ENCODE results near the gene PABPN1.

Gene PABPN1

DNA sequence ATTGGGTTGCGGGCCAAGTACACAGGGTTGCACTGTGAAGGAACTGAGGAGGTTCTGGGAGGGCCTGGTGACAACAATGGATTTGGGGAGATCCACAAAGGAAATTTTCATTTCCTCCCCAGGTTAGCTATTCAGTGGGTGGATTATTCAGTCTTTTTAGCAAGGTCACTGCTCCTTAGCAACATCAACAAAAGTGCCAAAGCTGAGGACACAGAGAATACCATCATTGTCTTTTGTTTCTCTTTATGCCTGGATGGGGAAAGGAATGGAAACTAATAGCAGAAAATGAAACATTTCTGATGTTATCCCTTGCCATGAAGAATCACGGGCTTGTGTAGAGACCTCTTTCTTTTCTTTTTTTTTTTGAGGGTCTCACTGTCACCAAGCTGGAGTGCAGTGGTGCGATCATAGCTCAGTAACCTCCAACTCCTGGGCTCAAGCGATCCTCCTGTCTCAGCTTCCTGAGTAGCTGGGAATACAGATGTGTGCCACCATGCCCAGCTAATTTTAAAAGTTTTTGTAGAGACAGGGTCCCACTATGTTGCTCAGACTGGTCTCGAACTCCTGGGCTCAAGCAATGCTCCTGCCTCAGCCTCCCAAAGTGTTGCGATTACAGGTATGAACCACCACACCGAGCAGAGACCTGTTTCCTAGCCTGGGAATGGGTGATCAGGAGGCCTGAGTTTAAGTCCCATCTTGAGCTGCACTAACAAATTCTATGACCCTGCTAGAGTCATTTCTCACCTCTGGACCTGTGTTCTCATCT is 25.1 kb upstream of the PABPN1 start:
- ATAC-seq: no peak
- TF ChIP-seq TOX (CRISPR knock-in tag; IDR thresholded peaks at IDR 0.05; ENCODE audit: borderline replicate concordance) (no peak), RARB (CRISPR knock-in tag; IDR thresholded peaks at IDR 0.05) (no peak), ZC3H10 (CRISPR knock-in tag; IDR thresholded peaks at IDR 0.05) (no peak)

DNA sequence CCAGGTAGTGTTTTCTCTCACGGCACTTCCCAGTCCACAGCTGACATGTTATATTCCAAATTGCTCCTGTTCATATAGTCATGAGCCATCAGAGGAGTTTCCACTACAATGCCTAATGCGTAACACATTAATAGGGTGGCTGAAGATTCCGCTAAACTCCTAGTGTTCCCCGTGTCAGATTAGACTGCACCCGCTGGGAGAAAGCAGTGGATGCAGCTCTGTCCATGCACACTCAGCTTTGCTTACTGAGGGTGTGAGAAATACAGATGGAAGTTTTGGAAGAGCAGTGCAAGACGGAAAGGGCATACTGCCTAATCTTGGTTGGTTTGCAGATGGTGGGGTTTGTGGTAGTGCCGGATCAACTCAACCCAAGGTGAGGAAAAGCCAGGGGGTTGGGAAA is 24.2 kb upstream of the PABPN1 start:
- no peak for ATAC-seq
- TF ChIP-seq, protein P1, sequence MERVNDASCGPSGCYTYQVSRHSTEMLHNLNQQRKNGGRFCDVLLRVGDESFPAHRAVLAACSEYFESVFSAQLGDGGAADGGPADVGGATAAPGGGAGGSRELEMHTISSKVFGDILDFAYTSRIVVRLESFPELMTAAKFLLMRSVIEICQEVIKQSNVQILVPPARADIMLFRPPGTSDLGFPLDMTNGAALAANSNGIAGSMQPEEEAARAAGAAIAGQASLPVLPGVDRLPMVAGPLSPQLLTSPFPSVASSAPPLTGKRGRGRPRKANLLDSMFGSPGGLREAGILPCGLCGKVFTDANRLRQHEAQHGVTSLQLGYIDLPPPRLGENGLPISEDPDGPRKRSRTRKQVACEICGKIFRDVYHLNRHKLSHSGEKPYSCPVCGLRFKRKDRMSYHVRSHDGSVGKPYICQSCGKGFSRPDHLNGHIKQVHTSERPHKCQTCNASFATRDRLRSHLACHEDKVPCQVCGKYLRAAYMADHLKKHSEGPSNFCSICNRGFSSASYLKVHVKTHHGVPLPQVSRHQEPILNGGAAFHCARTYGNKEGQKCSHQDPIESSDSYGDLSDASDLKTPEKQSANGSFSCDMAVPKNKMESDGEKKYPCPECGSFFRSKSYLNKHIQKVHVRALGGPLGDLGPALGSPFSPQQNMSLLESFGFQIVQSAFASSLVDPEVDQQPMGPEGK (CRISPR knock-in tag; IDR thresholded peaks at IDR 0.05; ENCODE audit: borderline replicate concordance): no peak
- TF ChIP-seq BACH2 (CRISPR knock-in tag; IDR thresholded peaks at IDR 0.05; ENCODE audit: borderline replicate concordance) (no peak), ESRRG (CRISPR knock-in tag; IDR thresholded peaks at IDR 0.05) (no peak)

DNA sequence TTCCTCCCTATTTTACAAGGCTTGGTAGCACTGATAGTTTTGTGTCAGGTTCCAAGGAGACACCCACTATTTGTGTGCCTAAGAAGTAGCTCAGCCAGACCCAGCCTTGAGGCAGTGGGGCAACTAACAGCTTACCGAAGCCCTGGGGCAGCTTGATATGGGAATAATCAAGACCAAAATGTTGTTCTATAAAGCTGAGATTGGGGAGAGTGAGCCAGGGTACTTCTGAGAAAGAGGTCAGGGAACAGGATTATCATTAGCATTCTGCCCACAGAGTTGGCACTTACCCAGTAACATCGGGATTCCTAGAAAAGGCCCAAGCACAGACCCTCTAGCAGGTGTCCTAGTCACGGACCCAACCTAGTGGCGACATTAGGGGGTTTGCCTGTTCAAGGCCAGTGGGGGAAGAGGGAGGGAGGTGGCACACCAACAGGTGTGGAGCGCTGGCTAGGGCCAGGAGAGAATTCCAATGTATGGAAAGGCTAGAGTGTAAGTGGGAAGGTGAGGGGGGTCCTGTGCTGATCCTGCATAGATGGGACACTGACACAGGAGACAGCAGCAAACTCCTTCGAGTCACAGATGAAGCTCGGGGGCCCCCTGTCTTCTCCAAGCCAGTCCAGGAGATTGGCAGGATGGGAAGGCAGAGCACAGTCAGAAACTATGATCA is 23.5 kb upstream of the PABPN1 start:
- TF ChIP-seq, protein P1 (CRISPR knock-in tag; IDR thresholded peaks at IDR 0.05; ENCODE audit: borderline replicate concordance): no peak
- TF ChIP-seq ARNTL (CRISPR knock-in tag; IDR thresholded peaks at IDR 0.05; ENCODE audit: borderline replicate concordance, low read depth) (no peak), ZFP30 (CRISPR knock-in tag; IDR thresholded peaks at IDR 0.05) (no peak), TCF4 (CRISPR knock-in tag; IDR thresholded peaks at IDR 0.05; ENCODE audit: borderline replicate concordance) (no peak), ZC3H10 (CRISPR knock-in tag; IDR thresholded peaks at IDR 0.05) (no peak)
- TF ChIP-seq, protein P2, sequence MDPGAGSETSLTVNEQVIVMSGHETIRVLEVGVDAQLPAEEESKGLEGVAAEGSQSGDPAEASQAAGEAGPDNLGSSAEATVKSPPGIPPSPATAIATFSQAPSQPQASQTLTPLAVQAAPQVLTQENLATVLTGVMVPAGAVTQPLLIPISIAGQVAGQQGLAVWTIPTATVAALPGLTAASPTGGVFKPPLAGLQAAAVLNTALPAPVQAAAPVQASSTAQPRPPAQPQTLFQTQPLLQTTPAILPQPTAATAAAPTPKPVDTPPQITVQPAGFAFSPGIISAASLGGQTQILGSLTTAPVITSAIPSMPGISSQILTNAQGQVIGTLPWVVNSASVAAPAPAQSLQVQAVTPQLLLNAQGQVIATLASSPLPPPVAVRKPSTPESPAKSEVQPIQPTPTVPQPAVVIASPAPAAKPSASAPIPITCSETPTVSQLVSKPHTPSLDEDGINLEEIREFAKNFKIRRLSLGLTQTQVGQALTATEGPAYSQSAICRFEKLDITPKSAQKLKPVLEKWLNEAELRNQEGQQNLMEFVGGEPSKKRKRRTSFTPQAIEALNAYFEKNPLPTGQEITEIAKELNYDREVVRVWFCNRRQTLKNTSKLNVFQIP (CRISPR knock-in tag; IDR thresholded peaks at IDR 0.05; ENCODE audit: borderline replicate concordance, low read depth): no peak
- no peak for ATAC-seq

DNA sequence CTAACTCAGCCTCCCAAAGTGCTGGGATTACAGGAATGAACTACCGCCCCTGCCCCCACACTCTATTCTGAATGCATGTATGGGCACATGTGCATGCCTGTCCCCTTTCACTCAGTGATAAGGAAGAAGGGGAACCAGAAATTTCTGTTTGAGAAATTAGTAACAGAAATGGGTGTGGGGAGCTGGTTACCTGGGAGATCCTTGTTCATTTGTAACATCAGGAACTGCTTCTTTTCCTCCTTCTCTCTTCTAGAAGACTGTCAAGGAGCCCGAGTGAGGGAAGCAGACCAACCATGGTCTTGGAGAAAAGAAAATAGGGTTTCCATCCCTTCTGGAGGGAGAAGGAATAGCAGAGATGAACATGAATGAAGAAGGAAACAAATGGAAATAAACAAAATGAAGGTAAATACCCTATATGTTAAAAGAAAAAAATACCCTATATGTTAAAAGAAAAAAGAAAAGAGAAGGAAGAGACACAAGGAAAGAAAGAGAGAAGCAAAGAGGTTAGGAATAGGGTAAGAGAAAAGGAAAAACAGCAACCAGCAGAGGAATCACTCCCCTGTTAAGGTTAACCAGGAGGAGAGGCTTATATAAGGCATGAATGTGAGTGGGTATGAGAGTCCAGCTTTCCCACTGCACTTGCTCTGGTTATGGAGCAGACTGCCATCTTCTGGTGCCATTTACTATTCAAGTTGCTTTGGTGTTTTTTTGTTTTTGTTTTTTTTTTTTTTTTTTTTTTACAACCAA is 21.9 kb upstream of the PABPN1 start:
- ATAC-seq: no peak
- TF ChIP-seq RARB (CRISPR knock-in tag; IDR thresholded peaks at IDR 0.05) (no peak), ISL1 (CRISPR knock-in tag; IDR thresholded peaks at IDR 0.05) (no peak)

DNA sequence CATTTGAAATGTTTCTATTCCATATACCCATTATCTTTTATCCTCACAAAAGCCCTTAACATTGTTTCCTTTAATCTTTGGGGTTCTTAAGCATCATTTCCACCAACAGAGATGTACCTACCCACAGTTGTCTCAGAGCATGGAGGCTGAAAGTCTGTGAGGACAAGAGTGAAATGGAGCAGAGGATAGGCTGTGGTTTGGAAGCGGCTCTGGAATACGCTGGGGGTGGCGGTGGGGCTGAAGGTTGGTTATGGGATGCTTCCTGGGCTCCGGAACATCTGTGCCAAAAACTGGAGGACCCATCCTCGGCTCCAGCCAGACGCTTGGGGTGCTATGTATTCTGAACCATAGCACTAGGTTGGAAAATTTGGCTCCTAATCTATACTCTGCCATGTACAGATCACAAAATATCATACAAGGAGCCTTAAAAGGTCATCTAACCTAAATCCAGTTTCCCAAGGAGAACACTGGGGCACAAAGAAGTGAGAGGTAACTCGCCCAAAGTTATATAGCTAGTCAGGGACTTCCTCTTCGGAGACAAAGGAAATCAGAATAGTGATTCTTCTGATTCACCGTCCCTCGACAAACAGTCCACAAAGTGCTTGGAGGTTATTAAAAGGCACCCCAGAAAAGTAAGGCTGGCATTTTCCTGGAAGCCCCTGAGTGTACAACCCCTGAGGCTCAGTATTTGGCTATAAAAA is 21.1 kb upstream of the PABPN1 start:
- ATAC-seq: no peak
- TF ChIP-seq ZC3H10 (CRISPR knock-in tag; IDR thresholded peaks at IDR 0.05) (no peak), TOX (CRISPR knock-in tag; IDR thresholded peaks at IDR 0.05; ENCODE audit: borderline replicate concordance) (no peak), OSR1 (CRISPR knock-in tag; IDR thresholded peaks at IDR 0.05) (no peak), ARNTL (CRISPR knock-in tag; IDR thresholded peaks at IDR 0.05; ENCODE audit: borderline replicate concordance, low read depth) (no peak), ZFP3 (CRISPR knock-in tag; IDR thresholded peaks at IDR 0.05) (no peak), ISL1 (CRISPR knock-in tag; IDR thresholded peaks at IDR 0.05) (no peak), BACH2 (CRISPR knock-in tag; IDR thresholded peaks at IDR 0.05; ENCODE audit: borderline replicate concordance) (no peak), GLIS3 (CRISPR knock-in tag; IDR thresholded peaks at IDR 0.05) (no peak), ZNF565 (CRISPR knock-in tag; conservative IDR thresholded peaks at IDR 0.05; ENCODE audit: low read depth) (no peak), CSDC2 (CRISPR knock-in tag; IDR thresholded peaks at IDR 0.05) (no peak), ZNF8 (CRISPR knock-in tag; IDR thresholded peaks at IDR 0.05) (no peak), ZNF70 (CRISPR knock-in tag; IDR thresholded peaks at IDR 0.05) (no peak), PPARA (CRISPR knock-in tag; IDR thresholded peaks at IDR 0.05; ENCODE audit: borderline replicate concordance) (no peak), TCF4 (CRISPR knock-in tag; IDR thresholded peaks at IDR 0.05; ENCODE audit: borderline replicate concordance) (no peak), ZFP30 (CRISPR knock-in tag; IDR thresholded peaks at IDR 0.05) (no peak)
- TF ChIP-seq, protein P3, sequence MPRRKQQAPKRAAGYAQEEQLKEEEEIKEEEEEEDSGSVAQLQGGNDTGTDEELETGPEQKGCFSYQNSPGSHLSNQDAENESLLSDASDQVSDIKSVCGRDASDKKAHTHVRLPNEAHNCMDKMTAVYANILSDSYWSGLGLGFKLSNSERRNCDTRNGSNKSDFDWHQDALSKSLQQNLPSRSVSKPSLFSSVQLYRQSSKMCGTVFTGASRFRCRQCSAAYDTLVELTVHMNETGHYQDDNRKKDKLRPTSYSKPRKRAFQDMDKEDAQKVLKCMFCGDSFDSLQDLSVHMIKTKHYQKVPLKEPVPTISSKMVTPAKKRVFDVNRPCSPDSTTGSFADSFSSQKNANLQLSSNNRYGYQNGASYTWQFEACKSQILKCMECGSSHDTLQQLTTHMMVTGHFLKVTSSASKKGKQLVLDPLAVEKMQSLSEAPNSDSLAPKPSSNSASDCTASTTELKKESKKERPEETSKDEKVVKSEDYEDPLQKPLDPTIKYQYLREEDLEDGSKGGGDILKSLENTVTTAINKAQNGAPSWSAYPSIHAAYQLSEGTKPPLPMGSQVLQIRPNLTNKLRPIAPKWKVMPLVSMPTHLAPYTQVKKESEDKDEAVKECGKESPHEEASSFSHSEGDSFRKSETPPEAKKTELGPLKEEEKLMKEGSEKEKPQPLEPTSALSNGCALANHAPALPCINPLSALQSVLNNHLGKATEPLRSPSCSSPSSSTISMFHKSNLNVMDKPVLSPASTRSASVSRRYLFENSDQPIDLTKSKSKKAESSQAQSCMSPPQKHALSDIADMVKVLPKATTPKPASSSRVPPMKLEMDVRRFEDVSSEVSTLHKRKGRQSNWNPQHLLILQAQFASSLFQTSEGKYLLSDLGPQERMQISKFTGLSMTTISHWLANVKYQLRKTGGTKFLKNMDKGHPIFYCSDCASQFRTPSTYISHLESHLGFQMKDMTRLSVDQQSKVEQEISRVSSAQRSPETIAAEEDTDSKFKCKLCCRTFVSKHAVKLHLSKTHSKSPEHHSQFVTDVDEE (CRISPR knock-in tag; IDR thresholded peaks at IDR 0.05): no peak
- TF ChIP-seq, protein P4, sequence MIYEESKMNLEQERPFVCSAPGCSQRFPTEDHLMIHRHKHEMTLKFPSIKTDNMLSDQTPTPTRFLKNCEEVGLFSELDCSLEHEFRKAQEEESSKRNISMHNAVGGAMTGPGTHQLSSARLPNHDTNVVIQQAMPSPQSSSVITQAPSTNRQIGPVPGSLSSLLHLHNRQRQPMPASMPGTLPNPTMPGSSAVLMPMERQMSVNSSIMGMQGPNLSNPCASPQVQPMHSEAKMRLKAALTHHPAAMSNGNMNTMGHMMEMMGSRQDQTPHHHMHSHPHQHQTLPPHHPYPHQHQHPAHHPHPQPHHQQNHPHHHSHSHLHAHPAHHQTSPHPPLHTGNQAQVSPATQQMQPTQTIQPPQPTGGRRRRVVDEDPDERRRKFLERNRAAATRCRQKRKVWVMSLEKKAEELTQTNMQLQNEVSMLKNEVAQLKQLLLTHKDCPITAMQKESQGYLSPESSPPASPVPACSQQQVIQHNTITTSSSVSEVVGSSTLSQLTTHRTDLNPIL (CRISPR knock-in tag; IDR thresholded peaks at IDR 0.05; ENCODE audit: low read depth): no peak
